ENCODE measurements around the gene C2CD5.

The C2CD5 gene

DNA sequence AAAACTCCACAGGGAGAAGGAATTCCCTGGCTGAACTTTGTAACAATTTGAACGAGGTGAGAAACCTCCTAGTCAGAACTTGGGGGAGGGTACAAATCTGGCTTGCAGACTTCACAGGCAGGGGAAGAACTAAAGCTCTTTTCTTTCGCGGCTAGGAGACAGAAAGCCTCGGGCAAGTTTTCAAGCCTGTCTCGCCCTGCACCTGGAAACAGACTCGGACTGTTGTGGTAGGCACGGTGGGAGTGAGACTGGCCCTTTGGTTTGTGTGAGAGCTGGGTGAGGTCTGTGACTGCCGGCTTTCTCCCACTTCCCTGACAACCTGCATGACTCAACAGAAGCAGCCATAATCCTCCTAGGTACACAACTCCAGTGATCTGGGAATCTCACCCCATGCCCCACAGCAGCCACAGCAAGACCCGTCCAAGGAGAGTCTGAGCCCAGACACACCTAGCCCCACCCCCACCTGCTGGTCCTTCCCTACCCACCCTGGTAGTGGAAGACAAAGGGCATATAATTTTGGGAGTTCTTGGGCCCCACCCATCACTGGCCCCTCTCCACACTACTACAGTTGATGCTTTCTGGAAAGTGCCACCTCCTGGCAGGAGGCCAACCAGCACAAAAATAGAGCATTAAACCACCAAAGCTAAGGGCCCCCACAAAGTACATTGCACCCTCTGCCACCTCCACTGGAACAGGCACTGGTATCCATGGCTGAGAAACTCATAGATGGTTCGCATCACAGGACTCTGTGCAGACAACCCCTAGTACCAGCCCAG, 107.1 kb downstream of the C2CD5 start:
- Mint-ChIP-seq H3K4me1 (ENCODE audit: low read depth) (peaks cover 2% of the 10 kb centered on the region), H3K4me3 (no peak overlapping the region), H3K27me3 (no peaks in the 10 kb centered on the region), H3K9me3 (ENCODE audit: low read depth) (no peaks in the 10 kb centered on the region), H3K27ac (no peak overlapping the region), H3K36me3 (peaks cover 3% of the 10 kb centered on the region)

DNA sequence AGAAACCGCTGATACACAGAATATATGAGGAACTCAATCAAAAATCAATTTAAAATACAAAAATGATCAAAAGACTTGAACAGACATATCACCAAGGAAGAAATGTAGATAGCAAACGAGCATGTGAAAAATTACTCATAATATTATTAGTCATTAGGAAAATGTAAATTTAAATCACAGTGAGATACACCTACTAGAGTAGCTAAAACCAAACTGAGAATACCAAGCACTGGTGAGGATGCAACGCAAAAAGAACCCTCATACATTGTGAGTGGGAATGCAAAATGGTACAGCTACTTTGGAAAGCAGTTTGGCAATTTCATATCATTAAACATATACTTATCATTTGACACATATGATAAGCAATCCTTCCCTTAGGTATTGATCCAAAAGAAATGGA, 108.8 kb downstream of the C2CD5 start:
- Mint-ChIP-seq H3K36me3 (peaks cover 3% of the 10 kb centered on the region), H3K27me3 (no peaks in the 10 kb centered on the region), H3K4me3 (no peak overlapping the region), H3K27ac (no peak overlapping the region), H3K9me3 (ENCODE audit: low read depth) (no peaks in the 10 kb centered on the region), H3K4me1 (ENCODE audit: low read depth) (peaks cover 8% of the 10 kb centered on the region)

DNA sequence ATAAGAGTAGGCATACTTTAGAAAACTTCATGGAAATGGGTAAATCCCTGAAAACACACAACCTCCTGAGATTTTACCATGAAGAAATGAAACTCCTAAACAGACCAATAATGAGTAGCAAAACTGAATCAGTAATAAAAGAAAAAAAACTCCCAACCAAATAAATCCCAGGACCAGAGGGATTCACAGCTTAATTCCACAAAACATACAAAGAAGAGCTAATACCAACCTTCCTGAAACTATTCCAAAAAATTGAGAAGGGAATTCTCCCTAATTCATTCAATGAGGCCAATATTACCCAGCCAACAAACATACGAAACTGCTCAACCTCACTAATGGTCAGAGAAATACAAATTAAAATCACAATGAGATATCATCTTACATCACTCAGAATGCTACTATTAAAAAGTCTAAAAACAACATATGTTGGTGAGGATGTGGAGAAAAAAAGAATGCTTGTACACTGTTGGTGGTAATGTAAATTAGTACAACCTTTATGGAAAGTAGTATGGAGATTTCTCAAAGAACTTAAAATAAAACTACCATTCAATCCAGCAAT, 112.6 kb downstream of the C2CD5 start:
- H3K4me1 Mint-ChIP-seq (ENCODE audit: low read depth) = peaks cover 6% of the 10 kb centered on the region
- no peaks in the 10 kb centered on the region for H3K27me3 Mint-ChIP-seq
- peak overlapping the region; percentile 68 for H3K4me3 Mint-ChIP-seq
- no peaks in the 10 kb centered on the region for H3K9me3 Mint-ChIP-seq (ENCODE audit: low read depth)
- peak overlapping the region; percentile 84 for H3K27ac Mint-ChIP-seq
- no peaks in the 10 kb centered on the region for H3K36me3 Mint-ChIP-seq

DNA sequence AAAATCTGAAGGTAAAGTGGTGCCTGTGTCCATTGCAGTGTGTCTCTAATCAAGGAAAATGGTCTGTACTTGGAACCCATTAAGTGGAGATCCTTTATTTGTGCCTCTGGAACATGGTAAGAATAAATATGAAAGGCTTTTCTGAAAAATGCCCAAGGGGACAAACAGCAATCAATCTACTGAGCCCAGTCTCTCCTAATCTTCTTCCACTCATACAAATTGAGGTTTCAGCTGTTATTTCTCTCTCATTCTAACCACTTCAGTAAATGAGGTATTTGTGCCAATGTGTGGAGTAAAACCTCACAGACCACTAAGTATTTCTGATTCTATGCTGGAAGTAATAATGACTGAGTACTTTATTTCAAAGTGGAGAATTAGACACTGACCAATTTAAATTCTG, 127.5 kb downstream of the C2CD5 start:
- peaks cover 2% of the 10 kb centered on the region for H3K4me1 Mint-ChIP-seq (ENCODE audit: low read depth)
- H3K9me3 Mint-ChIP-seq (ENCODE audit: low read depth) = no peaks in the 10 kb centered on the region
- H3K36me3 Mint-ChIP-seq = no peaks in the 10 kb centered on the region
- H3K4me3 Mint-ChIP-seq = no peak overlapping the region
- peaks cover 1% of the 10 kb centered on the region for H3K27me3 Mint-ChIP-seq
- H3K27ac Mint-ChIP-seq = no peak overlapping the region

DNA sequence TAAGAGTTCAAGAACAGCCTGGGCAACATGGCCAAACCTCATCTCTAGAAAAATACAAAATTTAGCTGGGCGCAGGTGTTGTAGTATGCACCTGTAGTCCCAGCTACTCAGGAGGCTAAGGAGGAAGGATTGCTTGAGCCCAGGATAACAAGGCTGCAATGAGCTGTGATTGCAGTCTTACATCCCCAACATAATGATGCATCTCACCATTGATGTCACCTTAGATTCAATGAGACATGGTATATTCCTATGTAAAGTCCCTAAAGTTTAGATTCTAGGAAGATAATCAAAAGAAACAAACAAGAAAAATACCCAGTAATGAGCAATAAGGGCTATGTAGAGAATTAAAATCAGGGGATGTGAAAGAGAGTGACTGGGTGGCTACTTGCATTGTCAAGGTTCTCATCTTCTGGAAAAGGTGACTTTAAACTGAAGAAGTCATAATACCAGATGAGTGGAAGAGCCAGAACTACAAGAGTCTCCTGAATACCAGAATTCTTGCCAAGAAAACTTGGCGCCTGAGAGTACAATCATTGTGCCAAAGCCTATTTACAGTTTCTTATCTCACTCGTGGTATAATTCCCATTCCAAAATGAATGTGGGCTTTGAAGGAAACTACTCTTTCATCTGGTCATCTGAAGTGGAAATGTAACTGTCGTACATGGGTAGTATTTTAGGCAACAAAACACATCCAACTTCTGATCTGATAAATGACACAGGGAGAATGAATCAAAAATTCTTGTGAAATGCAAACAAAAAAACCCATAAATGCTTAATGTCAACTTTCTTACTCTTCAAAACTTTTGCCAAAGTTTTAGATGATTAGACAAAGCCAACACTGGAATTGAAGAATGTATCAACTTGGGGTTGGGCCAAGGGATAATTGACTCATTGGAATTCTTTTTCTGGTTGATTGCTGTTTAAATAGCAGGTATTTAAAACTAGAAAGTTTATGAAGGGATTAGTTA, 128.7 kb downstream of the C2CD5 start:
- Mint-ChIP-seq H3K27ac (no peak overlapping the region), H3K9me3 (ENCODE audit: low read depth) (no peaks in the 10 kb centered on the region), H3K4me3 (no peak overlapping the region), H3K36me3 (no peaks in the 10 kb centered on the region), H3K27me3 (peaks cover 1% of the 10 kb centered on the region), H3K4me1 (ENCODE audit: low read depth) (peaks cover 2% of the 10 kb centered on the region)

DNA sequence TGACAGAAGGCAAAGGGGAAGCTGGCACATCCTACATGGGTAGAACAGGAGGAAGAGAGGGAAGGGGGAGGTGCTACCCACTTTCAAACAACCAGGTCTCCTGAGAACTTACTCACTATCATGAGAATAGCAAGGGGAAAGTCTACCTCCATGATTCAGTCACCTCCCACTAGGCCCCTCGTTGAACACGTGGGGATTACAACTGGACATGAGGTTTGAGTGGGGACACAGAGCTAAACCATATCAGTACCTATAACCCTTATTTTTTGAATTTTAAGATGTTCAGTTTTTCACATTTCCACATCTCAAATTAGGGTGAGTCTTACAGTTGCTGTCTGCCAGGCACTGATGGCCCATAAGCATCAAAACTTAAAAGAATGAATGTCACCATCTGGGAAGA, 129.6 kb downstream of the C2CD5 start:
- Mint-ChIP-seq H3K4me3 (no peak overlapping the region), H3K36me3 (no peaks in the 10 kb centered on the region), H3K27me3 (peaks cover 1% of the 10 kb centered on the region), H3K27ac (no peak overlapping the region), H3K4me1 (ENCODE audit: low read depth) (peaks cover 2% of the 10 kb centered on the region), H3K9me3 (ENCODE audit: low read depth) (no peaks in the 10 kb centered on the region)

DNA sequence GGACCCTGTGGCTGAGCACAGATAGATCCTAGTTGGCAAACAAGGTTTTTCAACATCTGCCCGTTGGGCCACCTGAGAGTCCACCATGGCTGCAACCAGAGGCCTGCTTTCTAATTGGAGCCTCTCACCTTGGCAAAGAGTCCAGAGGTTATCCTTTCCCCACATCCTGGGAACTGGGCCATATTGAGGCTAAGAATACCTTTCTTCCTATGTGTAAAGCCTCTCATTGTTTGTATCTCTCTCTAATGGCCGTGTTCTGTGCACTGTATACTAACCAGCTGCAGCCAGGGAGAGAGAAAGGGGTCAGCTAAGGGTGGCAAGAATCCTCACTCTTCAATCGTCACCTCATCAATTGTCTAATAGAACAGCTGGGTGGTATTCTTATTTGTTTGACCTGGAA, 130.8 kb downstream of the C2CD5 start:
- H3K4me3 Mint-ChIP-seq = no peak overlapping the region
- H3K36me3 Mint-ChIP-seq = no peaks in the 10 kb centered on the region
- peaks cover 1% of the 10 kb centered on the region for H3K27me3 Mint-ChIP-seq
- H3K27ac Mint-ChIP-seq = no peak overlapping the region
- H3K4me1 Mint-ChIP-seq (ENCODE audit: low read depth) = peaks cover 9% of the 10 kb centered on the region
- no peaks in the 10 kb centered on the region for H3K9me3 Mint-ChIP-seq (ENCODE audit: low read depth)

DNA sequence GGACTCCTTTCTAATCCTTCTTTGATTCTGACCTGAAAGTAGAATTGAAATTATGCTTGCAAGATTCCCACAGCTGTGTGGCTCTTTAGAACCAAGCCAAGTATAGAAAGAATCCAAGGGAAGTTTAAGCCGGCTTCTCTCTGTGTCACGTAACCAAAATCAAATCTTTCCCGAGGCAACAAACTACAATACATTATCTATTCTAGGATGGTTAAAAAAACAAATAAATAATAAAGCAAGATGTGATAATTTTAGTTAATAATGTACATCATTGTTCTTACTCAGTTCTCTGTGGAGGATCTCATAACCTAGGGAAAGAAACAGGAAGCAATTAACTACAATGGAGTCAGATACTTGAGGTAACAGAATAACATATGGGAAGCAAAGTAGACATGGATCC, 131.8 kb downstream of the C2CD5 start:
- Mint-ChIP-seq H3K27ac (no peak overlapping the region), H3K27me3 (no peaks in the 10 kb centered on the region), H3K4me3 (no peak overlapping the region), H3K36me3 (no peaks in the 10 kb centered on the region), H3K4me1 (ENCODE audit: low read depth) (peaks cover 9% of the 10 kb centered on the region), H3K9me3 (ENCODE audit: low read depth) (no peaks in the 10 kb centered on the region)

DNA sequence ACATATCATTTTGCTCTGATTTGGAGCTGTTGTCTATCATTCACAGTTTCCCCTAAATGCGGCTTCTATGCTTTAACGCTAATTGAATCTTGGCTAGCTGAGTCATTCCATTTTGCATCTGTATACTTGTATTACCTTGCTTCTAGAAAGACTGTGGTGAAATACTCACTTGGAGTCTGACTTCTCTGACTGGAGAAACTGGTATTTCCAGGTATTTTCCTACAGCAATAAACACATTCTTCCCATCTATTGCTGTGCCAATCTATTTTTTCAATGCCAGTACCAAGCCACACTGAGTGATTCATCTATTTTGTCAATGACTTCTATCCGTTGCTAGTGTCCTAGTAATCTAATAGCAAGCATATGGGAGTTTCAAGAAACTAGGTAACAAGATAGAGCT, 133.9 kb downstream of the C2CD5 start:
- Mint-ChIP-seq H3K27ac (no peak overlapping the region), H3K4me3 (peak overlapping the region; percentile 18), H3K9me3 (ENCODE audit: low read depth) (no peaks in the 10 kb centered on the region), H3K36me3 (peaks cover 2% of the 10 kb centered on the region), H3K27me3 (no peaks in the 10 kb centered on the region), H3K4me1 (ENCODE audit: low read depth) (peaks cover 8% of the 10 kb centered on the region)

DNA sequence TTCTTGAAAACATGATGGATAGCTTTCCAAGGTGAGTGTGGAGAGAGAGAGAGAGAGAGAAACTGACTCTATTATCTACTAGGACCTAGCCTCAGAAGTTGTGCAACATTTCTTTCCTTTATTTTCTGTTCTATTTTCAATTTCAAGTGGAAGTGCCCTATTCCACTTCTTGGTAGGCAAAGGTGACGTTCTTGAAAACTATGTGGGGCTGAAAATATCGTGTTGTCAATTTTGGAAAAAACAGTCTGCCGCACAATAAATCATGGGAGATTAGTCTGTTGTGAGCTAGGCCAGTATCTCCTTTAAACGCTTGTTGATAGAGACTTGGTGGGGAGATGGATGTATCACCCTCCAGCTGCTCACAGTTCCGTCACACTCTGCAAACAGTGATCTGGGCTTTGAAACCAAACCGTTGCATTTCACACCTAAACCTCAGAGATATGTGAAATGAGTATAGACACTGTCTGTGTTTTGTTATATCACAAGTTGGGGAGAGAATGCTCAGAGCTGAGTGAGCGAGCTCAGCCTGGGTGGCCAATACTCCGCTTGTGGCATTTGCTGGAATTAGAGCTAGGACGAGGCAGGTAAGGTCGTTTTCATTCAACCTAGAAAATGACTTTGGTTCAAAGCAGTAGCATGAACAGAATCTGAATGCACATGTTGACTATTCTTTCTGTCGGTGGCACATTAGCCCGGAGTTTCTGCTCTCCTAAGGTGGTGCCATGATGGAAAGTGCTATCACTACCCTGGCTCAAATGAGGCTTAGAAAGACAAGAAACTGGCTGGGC, 134.8 kb downstream of the C2CD5 start:
- peaks cover 2% of the 10 kb centered on the region for H3K36me3 Mint-ChIP-seq
- peak overlapping the region; percentile 41 for H3K27ac Mint-ChIP-seq
- H3K4me1 Mint-ChIP-seq (ENCODE audit: low read depth) = peaks cover 8% of the 10 kb centered on the region
- H3K27me3 Mint-ChIP-seq = no peaks in the 10 kb centered on the region
- H3K9me3 Mint-ChIP-seq (ENCODE audit: low read depth) = no peaks in the 10 kb centered on the region
- peak overlapping the region; percentile 53 for H3K4me3 Mint-ChIP-seq

DNA sequence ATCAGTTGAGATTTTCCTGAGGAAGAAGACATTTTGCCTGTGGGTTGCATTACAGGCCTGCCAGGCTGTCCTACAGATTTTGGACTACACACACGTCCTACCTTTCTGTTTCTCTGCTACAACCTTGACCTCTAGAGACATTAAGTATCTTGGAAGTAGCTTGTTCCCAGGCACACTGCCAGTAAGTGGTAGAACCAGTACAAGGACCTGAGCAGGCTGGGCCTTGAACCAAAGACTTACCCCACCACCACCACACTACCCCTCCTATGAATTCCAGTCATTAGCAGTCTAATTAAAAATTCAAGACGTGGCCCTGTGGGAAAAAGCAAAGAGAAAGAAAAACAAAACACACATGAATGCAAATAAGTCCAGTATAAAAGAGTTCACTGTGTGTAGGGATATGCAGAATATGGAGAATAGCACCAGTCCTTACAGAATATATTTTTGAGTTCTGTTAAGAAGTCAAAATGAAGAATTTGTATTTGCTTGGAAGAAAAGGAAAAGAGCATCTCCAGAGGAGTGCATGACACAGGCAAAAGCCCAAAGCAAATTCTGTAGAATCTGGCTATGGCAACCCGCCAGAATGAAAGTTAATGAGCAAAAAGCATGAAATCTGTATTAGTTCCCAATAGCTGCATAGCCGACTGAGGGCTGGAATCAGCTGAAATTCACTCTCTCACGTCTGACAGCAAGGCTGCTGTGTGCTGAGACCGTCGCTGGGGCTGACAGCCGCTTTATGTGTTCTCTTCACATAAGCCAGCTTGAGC, 135.5 kb downstream of the C2CD5 start:
- H3K4me3 Mint-ChIP-seq = peak overlapping the region; percentile 4
- H3K9me3 Mint-ChIP-seq (ENCODE audit: low read depth) = no peaks in the 10 kb centered on the region
- peak overlapping the region; percentile 41 for H3K27ac Mint-ChIP-seq
- H3K36me3 Mint-ChIP-seq = peaks cover 2% of the 10 kb centered on the region
- H3K4me1 Mint-ChIP-seq (ENCODE audit: low read depth) = peaks cover 8% of the 10 kb centered on the region
- no peaks in the 10 kb centered on the region for H3K27me3 Mint-ChIP-seq

DNA sequence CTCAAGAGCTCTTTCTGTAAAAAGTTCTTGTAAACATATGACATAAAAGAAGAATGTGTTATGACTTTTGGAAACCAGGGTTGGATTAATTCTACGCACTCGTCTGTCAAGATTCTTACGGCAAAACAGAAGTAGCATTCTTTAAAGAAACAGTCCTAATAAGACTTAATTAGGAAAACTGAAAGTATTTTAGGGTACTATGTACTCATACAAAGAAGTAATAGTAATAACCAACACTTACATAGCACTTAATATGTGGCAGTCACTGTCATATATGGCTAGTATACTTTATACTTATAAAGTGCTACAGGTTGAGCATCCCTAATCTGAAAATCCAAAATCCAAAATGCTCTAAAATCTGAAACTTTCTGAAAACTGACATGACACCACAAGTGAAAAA, 136.9 kb downstream of the C2CD5 start:
- peaks cover 4% of the 10 kb centered on the region for H3K27me3 Mint-ChIP-seq
- peaks cover 6% of the 10 kb centered on the region for H3K36me3 Mint-ChIP-seq
- H3K9me3 Mint-ChIP-seq (ENCODE audit: low read depth) = peaks cover 7% of the 10 kb centered on the region
- H3K27ac Mint-ChIP-seq = peak overlapping the region; percentile 61
- H3K4me1 Mint-ChIP-seq (ENCODE audit: low read depth) = peaks cover 8% of the 10 kb centered on the region
- no peak overlapping the region for H3K4me3 Mint-ChIP-seq

DNA sequence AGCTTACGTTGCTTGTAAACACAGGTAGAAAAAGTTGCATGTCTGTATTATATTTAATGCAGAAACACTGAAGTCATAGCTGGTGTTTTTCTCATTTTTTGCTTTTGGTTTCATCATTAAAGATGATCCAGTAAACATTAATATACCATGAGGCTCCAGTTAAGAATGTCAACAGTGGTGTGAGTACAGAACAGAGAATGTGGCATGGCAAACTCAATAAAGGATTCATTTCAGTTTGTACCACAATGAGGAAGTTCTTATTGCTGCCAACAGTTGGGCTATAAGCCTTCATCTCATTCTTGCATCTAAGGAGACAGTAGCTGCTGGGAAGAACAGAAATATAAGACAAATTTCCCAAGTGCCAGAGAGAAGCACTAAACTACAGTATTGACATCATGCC, 137.7 kb downstream of the C2CD5 start:
- Mint-ChIP-seq H3K4me3 (no peak overlapping the region), H3K9me3 (ENCODE audit: low read depth) (peaks cover 7% of the 10 kb centered on the region), H3K4me1 (ENCODE audit: low read depth) (peaks cover 8% of the 10 kb centered on the region), H3K36me3 (peaks cover 6% of the 10 kb centered on the region), H3K27me3 (peaks cover 4% of the 10 kb centered on the region), H3K27ac (no peak overlapping the region)
